Endodermal cell (in vitro differentiated cells): Measurements from ENCODE around the gene ARHGAP6. TPM values are rescaled to one million over a fixed set of nuclear protein-coding genes. Genes with fewer than 3 reads are reported as not detected.

Experiments used
- DNase-seq: peaks from one replicate; pipeline ENCODE4 v3.0.0-alpha.2; 2017
- H3K27ac ChIP-seq: 2 replicates; pipeline ENCODE4 v1.5.1; 2013; ENCODE audit warnings: mild to moderate bottlenecking, low read depth, low read length, moderate library complexity
- H3K27me3 ChIP-seq: 2 replicates; pipeline ENCODE4 v1.6.1; 2013; ENCODE audit warnings: mild to moderate bottlenecking, low read length, moderate library complexity; ENCODE audit not compliant: insufficient read depth, control insufficient read depth, poor library complexity, severe bottlenecking
- H3K36me3 ChIP-seq: 2 replicates; pipeline ENCODE4 v1.7.0; 2013; ENCODE audit warnings: mild to moderate bottlenecking, low read length, moderate library complexity; ENCODE audit not compliant: control insufficient read depth, insufficient read depth
- H3K4me1 ChIP-seq: one replicate; pipeline ENCODE4 v1.7.0; 2013; ENCODE audit warnings: low read length; ENCODE audit not compliant: control insufficient read depth, insufficient read depth
- H3K4me3 ChIP-seq: 2 replicates; pipeline ENCODE4 v1.5.1; 2013; ENCODE audit warnings: mild to moderate bottlenecking, low read length, moderate library complexity
- H3K9ac ChIP-seq: 2 replicates; pipeline ENCODE4 v1.6.1; 2013; ENCODE audit warnings: mild to moderate bottlenecking, low read length, moderate library complexity; ENCODE audit not compliant: poor library complexity, severe bottlenecking; ENCODE audit errors: extremely low read depth
- H3K9me3 ChIP-seq: 2 replicates; pipeline ENCODE4 v1.6.1; 2013; ENCODE audit warnings: mild to moderate bottlenecking, low read length, moderate library complexity; ENCODE audit not compliant: control insufficient read depth
- H3K27ac Mint-ChIP-seq: 2 replicates; pipeline ENCODE4 v1.8.0; 2020; ENCODE audit warnings: mixed read lengths
- H3K27me3 Mint-ChIP-seq: 2 replicates; pipeline ENCODE4 v1.8.0; 2021; ENCODE audit warnings: mild to moderate bottlenecking, mixed read lengths; ENCODE audit not compliant: insufficient read depth
- H3K36me3 Mint-ChIP-seq: 2 replicates; pipeline ENCODE4 v1.8.0; 2020; ENCODE audit warnings: low read depth, mixed read lengths
- H3K4me1 Mint-ChIP-seq: 2 replicates; pipeline ENCODE4 v1.8.0; 2020; ENCODE audit warnings: mixed read lengths
- H3K4me3 Mint-ChIP-seq: 2 replicates; pipeline ENCODE4 v1.8.0; 2020; ENCODE audit warnings: mild to moderate bottlenecking, moderate library complexity, mixed read lengths
- H3K9me3 Mint-ChIP-seq: 2 replicates; pipeline ENCODE4 v1.8.0; 2020; ENCODE audit warnings: mild to moderate bottlenecking, mixed read lengths
- CTCF ChIP-seq: fragments of 200-600 bp; sonication (generic); conservative IDR thresholded peaks from 2 replicates; pipeline ENCODE4 v1.5.0; 2021; ENCODE audit warnings: antibody characterized with exemption, mild to moderate bottlenecking
- WGBS, 2 experiments: methylation state at CpG; one replicate each; pipeline versions ENCODE4 v1.1.5 to v1.1.7; 2013; ENCODE audit warnings: missing lambda C conversion rate in 2 of 2, mixed read lengths in 1 of 2; ENCODE audit not compliant: insufficient coverage in 1 of 2, insufficient read length in 1 of 2; 5-methylcytosine and 5-hydroxymethylcytosine counted together
- total RNA-seq, 2 donors: library from RNA; stranded (reverse); fragmentation: NEBNext Ultra II Directional in 1 of 2; extraction: Animal tissue kit (Norgen Biotek cat#: 25700) in 1 of 2; gene quantifications; 2 replicates in 1 of 2; 3 replicates in 1 of 2; pipeline ENCODE4 v1.2.1, GENCODE V29; 2021

Gene ARHGAP6
- total RNA-seq, 2 donors from 2014 or later: 0.48 to 0.73 TPM

DNA sequence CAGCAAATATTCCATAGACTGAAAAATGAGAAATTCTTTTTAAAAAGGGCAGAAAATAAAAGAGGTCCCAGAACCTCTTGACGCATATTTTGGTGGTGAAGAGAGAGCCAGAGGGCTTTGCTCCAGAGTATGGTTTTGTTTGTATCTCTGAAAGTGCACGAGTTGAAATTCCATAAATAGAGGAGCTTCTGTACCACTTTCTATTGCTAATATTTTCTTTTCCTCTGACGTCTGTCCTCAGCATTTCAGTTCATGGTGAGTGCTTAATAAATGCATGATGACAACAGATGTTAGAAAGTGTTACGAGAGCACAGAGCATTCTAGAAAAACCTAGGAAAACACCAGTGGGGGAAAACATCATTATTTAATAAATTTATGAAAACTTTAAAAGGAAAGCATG, 227.0 kb downstream of the ARHGAP6 start:
- Mint-ChIP-seq H3K4me1 (no peaks in the 10 kb centered on the region), H3K4me3 (no peak overlapping the region), H3K9me3 (peaks cover 43% of the 10 kb centered on the region), H3K27ac (no peak overlapping the region), H3K27me3 (no peaks in the 10 kb centered on the region), H3K36me3 (no peaks in the 10 kb centered on the region)
- no peak for TF ChIP-seq CTCF
- H3K9me3 ChIP-seq: no peaks in the 10 kb centered on the region
- DNase-seq: no peak
- no peaks in the 10 kb centered on the region for H3K4me1 ChIP-seq
- no peak overlapping the region for H3K9ac ChIP-seq
- no peak overlapping the region for H3K4me3 ChIP-seq
- no peaks in the 10 kb centered on the region for H3K36me3 ChIP-seq
- no peak overlapping the region for H3K27ac ChIP-seq
- WGBS, 2 experiments: 85% methylated on average over 3 of the region's 4 CpGs; no CpG with 5 or more reads in 1 of the 2 experiments
- no peaks in the 10 kb centered on the region for H3K27me3 ChIP-seq

DNA sequence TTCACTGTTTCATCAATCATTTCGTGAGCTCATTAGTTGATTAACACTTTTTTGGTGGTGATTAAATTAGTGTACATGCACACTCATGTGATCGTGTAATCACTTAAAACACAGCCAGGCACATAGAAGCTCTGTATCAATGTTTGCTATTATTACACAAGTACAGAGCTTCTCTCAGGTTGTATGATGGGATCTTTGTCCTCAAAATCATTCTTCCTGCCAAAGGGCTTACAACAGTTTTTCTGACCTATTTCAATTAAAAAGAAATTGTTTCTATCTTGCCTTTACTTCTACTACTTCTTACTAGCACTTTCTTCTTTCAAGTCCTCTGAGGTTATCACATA, 227.4 kb downstream of the ARHGAP6 start:
- no peak for DNase-seq
- no peaks in the 10 kb centered on the region for H3K27me3 Mint-ChIP-seq
- Histone ChIP-seq H3K36me3 (no peaks in the 10 kb centered on the region), H3K4me1 (no peaks in the 10 kb centered on the region), H3K9ac (no peak overlapping the region), H3K9me3 (no peaks in the 10 kb centered on the region), H3K4me3 (no peak overlapping the region), H3K27me3 (no peaks in the 10 kb centered on the region), H3K27ac (no peak overlapping the region)
- TF ChIP-seq CTCF: no peak
- no peaks in the 10 kb centered on the region for H3K4me1 Mint-ChIP-seq
- no peaks in the 10 kb centered on the region for H3K36me3 Mint-ChIP-seq
- H3K27ac Mint-ChIP-seq: no peak overlapping the region
- H3K9me3 Mint-ChIP-seq: peaks cover 44% of the 10 kb centered on the region
- 100% methylated on average over 2 of the region's 2 CpGs; no CpG with 5 or more reads in 1 of the 2 experiments for WGBS, 2 experiments
- no peak overlapping the region for H3K4me3 Mint-ChIP-seq

DNA sequence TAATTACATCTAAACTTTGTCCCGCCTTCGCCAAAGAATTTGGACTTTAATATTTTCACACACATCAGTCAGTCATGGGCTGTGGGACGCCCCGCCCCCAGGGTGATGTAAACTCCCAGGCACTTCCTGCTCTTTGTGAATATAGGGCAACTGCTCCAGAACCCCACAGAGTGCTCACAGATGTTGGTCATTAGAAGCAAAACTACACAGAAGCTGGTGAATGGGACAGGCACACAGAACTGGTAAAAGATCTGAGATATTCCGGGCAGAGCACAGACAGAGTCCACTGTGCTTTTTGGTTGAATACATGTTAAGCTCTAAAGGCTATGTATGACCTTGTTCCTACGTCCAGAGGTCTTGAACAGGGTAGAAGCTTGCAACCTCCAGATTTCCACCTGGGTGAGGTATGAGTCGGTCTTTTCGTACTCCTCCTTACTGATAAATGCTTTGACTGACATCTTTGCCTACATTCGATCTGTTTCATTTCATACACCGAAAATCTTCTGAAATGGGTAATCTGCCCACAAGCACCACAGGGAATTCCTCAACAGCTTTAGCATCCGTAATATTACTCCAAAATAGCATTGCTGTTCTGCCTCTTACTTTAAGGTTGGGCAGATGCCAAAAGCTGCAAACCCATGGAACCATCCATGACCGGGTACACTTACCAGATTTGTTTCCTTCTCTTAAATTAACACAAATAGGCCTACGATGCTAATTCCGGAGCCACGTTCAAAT, 227.9 kb downstream of the ARHGAP6 start:
- Histone ChIP-seq H3K9ac (no peak overlapping the region), H3K27ac (no peak overlapping the region), H3K4me1 (no peaks in the 10 kb centered on the region), H3K4me3 (no peak overlapping the region), H3K9me3 (no peaks in the 10 kb centered on the region), H3K36me3 (no peaks in the 10 kb centered on the region), H3K27me3 (no peaks in the 10 kb centered on the region)
- TF ChIP-seq CTCF: no peak
- Mint-ChIP-seq H3K27me3 (no peaks in the 10 kb centered on the region), H3K4me3 (no peak overlapping the region), H3K9me3 (peaks cover 42% of the 10 kb centered on the region), H3K36me3 (no peaks in the 10 kb centered on the region), H3K27ac (no peak overlapping the region), H3K4me1 (no peaks in the 10 kb centered on the region)
- no peak for DNase-seq
- WGBS, 2 experiments: 66 to 90% methylated on average over 4 to 11 of the region's 15 CpGs
